ENCODE measurements around the gene TRABD2B. TPM values are rescaled to one million over a fixed set of nuclear protein-coding genes. Genes with fewer than 3 reads are reported as not detected.

The TRABD2B gene
- total RNA-seq, 1 experiment from 2014 or later, result 0.96 TPM

DNA sequence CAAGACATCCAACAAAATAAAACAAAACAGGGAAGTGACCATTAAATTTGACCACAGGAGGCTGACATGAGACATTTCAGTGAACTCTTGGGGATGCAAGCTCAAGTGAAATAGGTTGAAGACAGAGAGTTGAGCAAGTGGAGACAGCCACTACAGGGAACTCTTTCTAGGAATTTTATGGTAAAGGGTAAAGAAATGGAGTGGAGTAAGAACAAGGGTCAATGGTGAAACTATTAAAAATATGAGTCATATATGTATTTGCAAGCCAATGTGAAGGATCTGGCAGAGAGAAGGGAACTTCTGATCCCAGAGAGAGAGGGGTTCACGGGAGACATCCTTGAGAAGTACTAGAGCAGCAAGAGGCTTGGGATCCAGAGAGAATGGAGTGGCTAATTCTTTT, 9.1 kb upstream of the TRABD2B start:
- intact Hi-C loops (cut with micrococcal nuclease), result no loop called here
- peaks cover 14% of the 10 kb centered on the region for H3K4me1 Mint-ChIP-seq (ENCODE audit: insufficient read depth, unreplicated experiment)
- H3K27me3 Mint-ChIP-seq (ENCODE audit: insufficient read depth, unreplicated experiment), result no peaks in the 10 kb centered on the region
- ChIA-PET POLR2A (interaction anchor here (0.8 to 4.8 kb wide), 4 partner anchors 13 to 210 kb away, joined by 3 to 58 read pairs (median 8); no protein-coding TSS in a partner anchor), CTCF (interaction anchor here (0.6 to 4.8 kb wide), 9 partner anchors 8 to 268 kb away, joined by 3 to 56 read pairs (median 3); partner anchors contain the start of gene TRABD2B)
- DNase-seq (ENCODE audit: unreplicated experiment), result peak; percentile 72
- no peaks in the 10 kb centered on the region for H3K9me3 Mint-ChIP-seq (ENCODE audit: unreplicated experiment)
- no peak overlapping the region for H3K4me3 Mint-ChIP-seq (ENCODE audit: unreplicated experiment)
- BruUV-seq (replicated peaks), result no TSS peak
- H3K27ac Mint-ChIP-seq (ENCODE audit: low read depth, unreplicated experiment), result no peak overlapping the region
- H3K36me3 Mint-ChIP-seq (ENCODE audit: insufficient read depth, unreplicated experiment), result no peaks in the 10 kb centered on the region
- TF ChIP-seq CTCF (IDR thresholded peaks at IDR 0.05; ENCODE audit: unreplicated experiment), result no peak

GRCh38 chr1:48005253-48006117, 8.3 kb upstream of the TRABD2B start:
- no peak overlapping the region for H3K27ac Mint-ChIP-seq (ENCODE audit: low read depth, unreplicated experiment)
- H3K27me3 Mint-ChIP-seq (ENCODE audit: insufficient read depth, unreplicated experiment), result no peaks in the 10 kb centered on the region
- no TSS peak for BruUV-seq (replicated peaks)
- H3K4me3 Mint-ChIP-seq (ENCODE audit: unreplicated experiment), result no peak overlapping the region
- intact Hi-C loops (cut with micrococcal nuclease), result no loop called here
- no peak for TF ChIP-seq CTCF (IDR thresholded peaks at IDR 0.05; ENCODE audit: unreplicated experiment)
- CTCF ChIA-PET, result interaction anchor here (0.5 to 4.8 kb wide), 9 partner anchors 8 to 641 kb away, joined by 3 to 56 read pairs (median 3); partner anchors contain the start of gene TRABD2B
- peaks cover 14% of the 10 kb centered on the region for H3K4me1 Mint-ChIP-seq (ENCODE audit: insufficient read depth, unreplicated experiment)
- no peaks in the 10 kb centered on the region for H3K36me3 Mint-ChIP-seq (ENCODE audit: insufficient read depth, unreplicated experiment)
- POLR2A ChIA-PET, result interaction anchor here (0.8 to 4.8 kb wide), 5 partner anchors 13 to 209 kb away, joined by 3 to 58 read pairs (median 8); no protein-coding TSS in a partner anchor
- no peak for DNase-seq (ENCODE audit: unreplicated experiment)
- no peaks in the 10 kb centered on the region for H3K9me3 Mint-ChIP-seq (ENCODE audit: unreplicated experiment)

- ChIA-PET POLR2A (interaction anchor here (1.0 to 1.9 kb wide), 3 partner anchors 22 to 54 kb away, joined by 3 to 8 read pairs (median 3); no protein-coding TSS in a partner anchor), CTCF (interaction anchor here (0.6 to 4.8 kb wide), 11 partner anchors 14 to 278 kb away, joined by 3 to 56 read pairs (median 5); no protein-coding TSS in a partner anchor)
- Mint-ChIP-seq H3K27ac (ENCODE audit: low read depth, unreplicated experiment) (peak overlapping the region; percentile 76), H3K36me3 (ENCODE audit: insufficient read depth, unreplicated experiment) (no peaks in the 10 kb centered on the region), H3K9me3 (ENCODE audit: unreplicated experiment) (no peaks in the 10 kb centered on the region), H3K4me1 (ENCODE audit: insufficient read depth, unreplicated experiment) (peaks cover 14% of the 10 kb centered on the region), H3K4me3 (ENCODE audit: unreplicated experiment) (no peak overlapping the region), H3K27me3 (ENCODE audit: insufficient read depth, unreplicated experiment) (no peaks in the 10 kb centered on the region)
- no peak for DNase-seq (ENCODE audit: unreplicated experiment)
- intact Hi-C loops (cut with micrococcal nuclease), result no loop called here
- BruUV-seq (replicated peaks), result no TSS peak
- no peak for TF ChIP-seq CTCF (IDR thresholded peaks at IDR 0.05; ENCODE audit: unreplicated experiment)
Measured at GRCh38 chr1:48003741-48004531, 6.8 kb upstream of the TRABD2B start.

- no peak for DNase-seq (ENCODE audit: unreplicated experiment)
- no TSS peak for BruUV-seq (replicated peaks)
- CTCF ChIA-PET, result interaction anchor here (5.8 to 6.5 kb wide), 2 partner anchors 17 to 58 kb away, joined by 65 to 141 read pairs; no protein-coding TSS in a partner anchor
- no peaks in the 10 kb centered on the region for H3K27me3 Mint-ChIP-seq (ENCODE audit: insufficient read depth, unreplicated experiment)
- H3K9me3 Mint-ChIP-seq (ENCODE audit: unreplicated experiment), result no peaks in the 10 kb centered on the region
- POLR2A ChIA-PET, result no interaction called here
- intact Hi-C loops (cut with micrococcal nuclease), result no loop called here
- no peak overlapping the region for H3K27ac Mint-ChIP-seq (ENCODE audit: low read depth, unreplicated experiment)
- TF ChIP-seq CTCF (IDR thresholded peaks at IDR 0.05; ENCODE audit: unreplicated experiment), result no peak
- peaks cover 16% of the 10 kb centered on the region for H3K4me1 Mint-ChIP-seq (ENCODE audit: insufficient read depth, unreplicated experiment)
- H3K36me3 Mint-ChIP-seq (ENCODE audit: insufficient read depth, unreplicated experiment), result no peaks in the 10 kb centered on the region
- no peak overlapping the region for H3K4me3 Mint-ChIP-seq (ENCODE audit: unreplicated experiment)
Measured at GRCh38 chr1:48002142-48002541, 5.0 kb upstream of the TRABD2B start.
